HL-60/S4 (cell line): Measurements from ENCODE around the gene IYD.
"Not testable (repeated sequence)": the region's sequence is repeated elsewhere in the genome, so short reads cannot be mapped to it uniquely, and the experiment has no call there.

Experiments
- in situ Hi-C: fragments of 300-500 bp; cut with MboI; formaldehyde crosslinking; loops from 2 replicates; pipeline ENCODE4 v1.14.3; 2022; ENCODE audit warnings: low sequenced_read_pairs

Gene IYD

DNA sequence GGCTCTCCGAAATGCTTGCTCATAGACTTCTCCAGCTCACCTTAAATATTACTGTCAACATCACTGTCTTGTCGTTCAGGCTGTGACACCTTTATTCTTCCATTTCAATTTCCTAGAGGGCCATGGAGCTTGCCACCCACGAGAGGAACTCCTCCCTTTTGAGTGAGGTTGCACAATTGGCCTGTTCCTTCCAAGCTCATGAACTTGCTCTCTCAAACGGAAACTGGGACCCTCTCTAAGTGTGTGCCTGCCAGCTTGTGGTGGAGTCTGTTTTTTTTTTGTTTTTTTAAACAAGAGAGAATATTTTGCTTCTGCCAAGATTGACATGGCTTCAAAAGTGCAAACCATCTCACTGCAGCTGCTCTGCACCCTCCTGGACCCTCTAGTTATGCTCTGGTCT lies 19.3 kb upstream of the IYD start:
- in situ Hi-C loops, result no loop called here

DNA sequence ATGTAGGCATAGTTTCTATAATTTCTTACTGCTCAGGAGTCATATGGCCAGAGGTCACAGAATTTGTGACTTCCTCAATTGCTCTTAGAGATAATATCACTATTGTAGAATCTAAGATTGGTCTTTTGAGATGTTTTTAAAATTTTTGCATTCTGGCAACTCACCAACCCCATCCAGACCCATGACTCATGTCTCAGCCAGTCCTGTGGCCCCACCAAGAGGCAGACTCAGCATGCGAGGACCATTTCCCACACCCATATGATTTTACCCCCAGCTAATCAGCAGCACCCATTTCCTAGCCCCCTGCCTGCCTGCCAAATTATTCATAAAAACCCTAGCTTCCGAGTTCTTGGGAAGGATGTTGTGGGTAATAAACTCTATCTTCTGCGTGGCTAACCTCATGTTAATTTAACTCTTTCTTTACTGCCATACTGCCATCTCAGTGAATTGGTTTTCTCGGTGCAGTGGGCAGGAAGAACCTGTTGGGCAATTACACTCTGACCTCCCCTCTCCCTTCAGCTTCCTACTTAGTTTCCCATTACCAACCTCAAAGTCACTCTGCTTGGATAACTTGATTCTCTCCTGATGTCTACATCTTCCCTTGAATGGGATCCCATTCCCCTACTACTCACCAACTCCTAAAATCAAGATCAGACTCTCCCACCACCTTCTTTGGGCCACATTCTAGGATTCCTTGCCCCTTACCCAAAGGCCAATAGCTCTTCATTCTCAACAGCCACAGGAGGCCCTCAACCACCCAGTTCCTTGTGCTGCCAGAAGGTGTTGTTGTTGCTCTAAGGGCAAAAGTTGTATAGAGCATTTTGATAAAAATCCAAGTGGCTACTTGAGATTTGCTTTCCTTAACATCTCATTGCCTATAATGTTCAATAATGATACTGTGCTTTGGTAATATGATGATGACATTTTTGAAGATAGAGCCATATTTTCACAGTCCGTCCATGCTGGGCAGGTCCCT lies 16.2 kb upstream of the IYD start:
- in situ Hi-C loops, result no loop called here

DNA sequence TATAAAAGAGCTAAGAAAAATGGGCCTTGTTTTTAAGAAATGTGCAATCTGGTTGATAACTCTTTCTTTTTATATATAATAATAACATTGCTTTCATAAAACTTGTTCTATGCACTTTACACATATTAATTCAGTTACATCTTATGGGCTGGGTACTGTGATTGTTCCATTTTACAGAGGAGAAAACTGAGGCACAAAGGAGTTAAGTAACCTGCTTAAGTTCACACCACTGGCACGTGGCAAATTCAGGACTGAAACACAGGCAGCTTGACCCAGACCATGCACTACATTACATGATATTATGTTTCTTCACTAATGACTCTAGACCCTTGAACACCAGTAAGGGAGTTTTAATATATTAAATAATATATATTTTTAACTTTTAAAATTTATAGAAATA lies 15.4 kb upstream of the IYD start:
- in situ Hi-C loops, result no loop called here

DNA sequence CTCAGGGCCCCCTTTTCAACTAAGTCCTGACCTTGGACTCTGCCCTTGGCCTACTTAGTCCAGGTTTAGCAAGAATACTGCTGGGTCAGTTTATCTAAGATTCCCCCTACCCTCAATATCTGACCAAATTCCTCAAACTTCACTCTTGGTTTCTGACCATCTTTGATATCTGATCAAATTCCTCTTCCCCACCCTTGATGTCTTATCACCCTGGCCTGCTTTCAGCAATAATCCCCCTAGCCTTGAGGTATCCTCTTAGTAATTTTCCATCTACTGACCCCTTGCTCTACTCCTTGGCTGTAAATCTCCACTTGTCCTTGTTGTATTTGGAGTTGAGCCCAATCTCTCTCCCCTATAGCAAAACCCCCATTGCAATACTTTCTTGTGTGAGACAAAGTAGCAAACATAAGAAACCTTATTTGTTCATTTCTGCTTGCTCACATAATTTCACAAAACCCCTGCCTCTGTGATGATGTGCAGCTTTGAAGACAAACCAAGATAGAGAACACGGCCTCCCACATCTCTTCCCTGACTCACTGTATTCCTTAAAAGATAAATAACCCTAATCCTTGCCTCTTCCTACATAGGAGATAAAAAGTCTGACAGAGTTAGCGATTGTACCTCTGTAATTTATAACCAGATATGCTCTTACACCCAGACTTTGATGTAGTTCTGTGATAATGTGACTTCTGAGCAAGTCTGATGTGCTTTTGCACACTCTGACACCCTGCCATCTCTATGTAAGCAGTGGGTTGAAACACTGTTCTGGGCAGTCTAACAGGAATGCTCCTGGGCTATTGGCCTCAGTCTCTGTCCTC lies 13.8 kb upstream of the IYD start:
- in situ Hi-C loops, result no loop called here

DNA sequence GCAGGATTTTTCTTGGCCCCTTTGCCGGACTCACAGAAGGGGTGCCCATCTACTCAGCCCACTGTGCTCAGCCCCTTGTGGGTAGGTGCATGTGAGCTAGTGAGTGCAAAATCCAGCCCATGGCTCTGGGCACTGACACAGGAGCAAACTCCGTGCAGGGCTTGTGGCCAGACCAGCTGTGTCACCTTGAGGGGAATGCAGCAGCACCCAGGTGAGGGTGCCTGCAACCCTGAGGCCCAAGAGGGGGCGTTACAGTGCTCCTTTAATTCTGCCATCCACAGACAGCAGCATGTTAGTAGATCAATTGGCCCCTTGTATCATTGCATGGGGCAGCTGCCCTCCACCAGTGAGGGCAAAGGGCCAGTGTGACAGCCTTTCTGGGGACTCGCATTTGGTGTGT lies 12.9 kb upstream of the IYD start:
- in situ Hi-C loops, result no loop called here

DNA sequence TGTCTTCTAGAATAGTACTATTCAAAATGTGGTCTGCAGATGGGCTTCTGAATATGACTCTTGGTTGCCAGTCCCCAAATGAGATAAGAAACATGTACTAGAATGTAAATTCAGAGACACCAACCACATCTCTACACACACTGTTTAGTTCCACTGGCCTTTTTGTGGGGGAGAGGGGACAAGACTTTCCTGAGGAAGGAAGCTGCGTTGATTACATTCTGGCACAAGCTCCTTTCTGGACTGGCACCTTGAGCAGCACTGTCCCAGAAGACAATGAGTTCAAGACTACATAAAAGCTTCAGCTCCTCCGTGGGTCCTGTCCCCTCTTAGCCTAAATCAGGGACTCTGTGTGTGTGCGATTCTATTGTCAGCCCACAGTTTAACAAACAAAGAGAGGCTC lies 6.9 kb upstream of the IYD start:
- in situ Hi-C loops, result no loop called here

DNA sequence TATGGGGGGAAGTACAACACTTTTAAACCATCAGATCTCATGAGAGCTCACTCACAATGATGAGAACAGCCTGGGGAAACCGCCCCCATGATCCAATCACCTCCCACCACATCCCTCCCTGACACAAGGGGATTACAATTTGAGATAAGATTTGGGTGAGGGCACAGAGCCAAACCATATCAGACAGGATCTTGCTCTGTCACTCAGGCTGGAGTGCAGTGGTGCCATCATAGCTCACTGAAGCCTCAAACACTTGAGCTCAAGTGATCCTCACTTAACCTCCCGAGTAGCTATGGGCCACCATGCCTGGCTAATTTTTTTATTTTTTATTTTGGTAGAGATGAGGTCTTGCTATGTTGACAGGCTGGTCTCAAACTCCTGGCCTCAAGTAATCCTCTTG lies 5.1 kb upstream of the IYD start:
- in situ Hi-C loops, result no loop called here

GRCh38 chr6:150366118-150366778 lies 2.6 kb upstream of the IYD start:
- in situ Hi-C loops, result no loop called here

DNA sequence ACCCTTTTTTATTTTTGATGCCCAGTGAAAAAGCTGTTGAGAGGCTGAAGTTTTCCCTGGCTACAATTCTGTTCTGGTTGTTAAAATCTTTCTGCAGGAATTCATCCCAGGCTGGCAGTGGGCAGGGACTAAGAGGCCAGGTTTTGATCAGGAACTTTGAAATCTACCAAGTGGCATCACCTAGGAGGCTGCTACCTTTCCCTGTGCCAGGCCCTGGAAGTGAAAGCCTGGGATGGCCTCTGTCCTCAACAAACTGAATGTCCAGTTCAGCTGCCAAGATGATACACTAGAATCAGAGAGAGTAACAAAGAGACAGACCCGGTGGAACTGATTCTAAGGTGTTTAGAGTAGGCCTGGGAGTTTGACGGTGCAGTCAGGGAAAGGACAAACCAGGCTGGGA lies 596 bp downstream of the IYD start:
- in situ Hi-C loops, result no loop called here

DNA sequence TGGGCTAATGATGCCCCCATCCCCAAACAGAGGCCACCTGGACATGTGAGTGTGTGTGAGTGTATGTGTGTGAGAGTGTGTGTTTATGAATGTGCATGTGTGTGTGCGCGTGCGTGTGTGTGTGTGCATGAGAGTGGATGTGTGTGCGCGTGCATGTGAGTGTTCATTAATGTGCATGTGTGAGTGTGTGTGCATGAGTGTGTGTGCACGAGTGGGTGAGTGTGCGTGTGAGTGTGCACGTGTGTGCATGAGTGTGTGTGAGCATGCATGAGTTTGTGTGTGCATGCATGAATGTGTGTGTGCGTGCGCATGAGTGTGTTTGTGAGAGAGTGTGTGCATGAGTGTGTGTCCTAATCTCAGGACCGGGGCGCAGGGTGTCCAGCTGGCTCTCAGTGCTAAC lies 1.3 kb downstream of the IYD start:
- in situ Hi-C loops, result no loop called here

- in situ Hi-C loops, result no loop called here
These were observed 2.5 kb downstream of the IYD start for GRCh38 chr6:150371356-150371755.

DNA sequence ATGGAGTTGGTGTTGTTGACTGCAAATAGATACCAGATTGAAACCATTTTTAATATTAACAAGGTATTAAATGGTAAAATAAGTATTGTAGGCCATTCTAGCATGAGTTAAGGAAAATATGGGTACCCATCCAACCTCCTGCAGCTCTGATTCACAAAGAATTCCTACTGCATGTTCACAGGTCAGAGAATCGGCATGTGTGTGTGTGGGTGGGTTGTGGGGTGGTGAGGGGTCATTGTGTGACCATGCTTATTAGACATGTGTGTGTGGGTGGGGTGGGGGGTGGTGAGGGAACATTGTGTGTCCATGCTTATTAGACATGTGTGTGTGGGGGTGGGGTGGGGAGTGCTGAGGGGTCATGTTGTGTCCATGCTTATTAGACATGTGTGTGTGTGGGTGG lies 3.2 kb downstream of the IYD start:
- in situ Hi-C loops, result no loop called here

DNA sequence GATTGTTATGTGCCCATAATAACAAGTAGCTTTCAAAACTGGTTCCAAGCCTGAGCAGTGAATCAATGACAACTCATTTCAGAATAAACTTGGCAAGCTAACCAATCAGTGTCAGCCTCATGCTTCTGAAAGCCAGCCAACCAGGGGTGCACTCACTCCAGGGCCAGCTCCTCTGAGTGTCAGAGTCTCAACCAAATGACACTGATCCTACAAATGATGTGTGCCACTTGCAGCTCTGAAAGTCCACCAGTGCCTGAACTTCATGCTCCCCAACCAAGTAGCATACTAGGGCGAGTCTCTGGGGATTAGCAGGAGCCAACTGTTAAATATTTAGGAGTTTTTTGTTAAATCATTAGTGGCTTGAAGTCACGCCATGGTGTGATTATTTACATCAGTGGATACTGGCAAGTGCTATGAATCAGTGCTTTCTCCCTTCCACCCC lies 4.5 kb downstream of the IYD start:
- in situ Hi-C loops, result no loop called here

DNA sequence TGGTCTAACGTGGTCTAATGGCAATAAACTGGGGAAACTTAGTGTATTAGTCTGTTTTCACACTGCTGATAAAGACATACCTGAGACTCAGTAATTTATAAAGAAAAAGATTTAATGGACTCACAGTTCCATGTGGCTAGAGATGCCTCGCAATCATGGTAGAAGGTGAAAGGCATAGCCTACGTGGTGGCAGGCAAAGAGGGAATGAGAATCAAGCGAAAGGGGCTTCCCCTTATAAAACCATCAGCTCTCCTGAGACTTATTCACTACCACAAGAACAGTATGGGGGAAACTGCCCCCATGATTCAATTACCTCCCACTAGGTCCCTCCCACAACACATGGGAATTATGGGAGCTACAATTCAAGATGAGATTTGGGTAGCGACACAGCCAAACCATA lies 5.5 kb downstream of the IYD start:
- in situ Hi-C loops, result not testable (repeated sequence)

GRCh38 chr6:150377211-150377781 lies 8.5 kb downstream of the IYD start:
- in situ Hi-C loops, result no loop called here

- in situ Hi-C loops, result no loop called here
These were observed 11.4 kb downstream of the IYD start for GRCh38 chr6:150380256-150380655.

- in situ Hi-C loops, result no loop called here
These were observed 13.4 kb downstream of the IYD start for GRCh38 chr6:150382171-150382570.

DNA sequence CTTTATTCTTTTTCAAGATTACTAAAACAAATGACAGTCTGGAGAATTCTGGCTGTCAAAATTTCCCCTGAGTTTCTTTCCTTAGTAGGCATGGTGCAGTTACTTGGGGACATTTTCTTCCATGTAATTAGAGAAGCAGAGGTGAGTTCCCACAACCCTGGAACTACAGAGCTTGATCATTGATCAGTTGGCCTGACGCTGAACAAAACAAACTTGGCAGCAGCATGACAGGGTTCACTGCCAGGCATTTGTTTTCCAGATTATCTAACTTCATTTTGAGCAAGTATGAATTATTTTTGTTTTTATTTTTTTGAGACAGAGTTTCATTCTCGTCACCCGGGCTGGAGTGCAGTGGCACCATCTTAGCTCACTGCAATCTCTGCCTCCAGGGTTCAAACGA lies 22.6 kb downstream of the IYD start:
- in situ Hi-C loops, result no loop called here

- in situ Hi-C loops, result no loop called here
These were observed 23.1 kb downstream of the IYD start for GRCh38 chr6:150391890-150392289.

DNA sequence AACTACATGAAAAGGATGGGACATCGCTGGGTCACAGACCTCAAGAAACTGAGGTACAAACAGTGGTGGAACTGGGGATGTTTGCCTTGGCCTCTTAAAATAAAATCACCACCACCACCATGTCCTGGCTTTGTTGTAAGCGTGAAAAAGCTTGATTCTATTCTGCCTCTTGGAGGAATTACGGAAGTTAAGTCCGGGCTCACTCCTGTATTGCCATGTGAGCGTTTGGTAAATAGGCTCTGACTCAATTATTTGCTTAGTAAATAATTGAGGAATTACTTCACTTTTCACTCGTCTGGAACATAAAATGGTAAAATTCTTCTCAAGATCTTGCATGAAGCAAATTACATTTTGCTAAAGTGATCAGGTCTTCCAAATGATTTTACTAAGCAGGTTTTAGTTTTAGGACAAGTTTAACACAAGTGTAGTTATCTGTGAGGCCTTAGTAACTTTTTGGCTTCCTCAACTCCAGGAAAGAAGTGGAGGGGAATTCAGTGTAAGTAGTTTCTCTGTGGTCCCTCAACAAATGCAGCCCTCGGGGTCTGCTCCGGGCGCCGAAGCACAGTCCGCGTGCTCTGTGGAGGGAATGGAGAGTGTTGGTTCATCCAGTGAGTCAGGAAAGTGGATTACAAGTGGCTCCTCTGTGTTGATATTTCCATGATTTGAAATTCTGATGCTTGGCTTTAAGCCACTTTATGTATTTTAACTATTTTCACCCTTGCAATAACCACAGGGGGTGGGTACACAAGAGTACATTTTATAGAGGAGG lies 23.8 kb downstream of the IYD start:
- in situ Hi-C loops, result no loop called here
